Measurements from ENCODE around the gene C22orf31.

C22orf31 gene

DNA sequence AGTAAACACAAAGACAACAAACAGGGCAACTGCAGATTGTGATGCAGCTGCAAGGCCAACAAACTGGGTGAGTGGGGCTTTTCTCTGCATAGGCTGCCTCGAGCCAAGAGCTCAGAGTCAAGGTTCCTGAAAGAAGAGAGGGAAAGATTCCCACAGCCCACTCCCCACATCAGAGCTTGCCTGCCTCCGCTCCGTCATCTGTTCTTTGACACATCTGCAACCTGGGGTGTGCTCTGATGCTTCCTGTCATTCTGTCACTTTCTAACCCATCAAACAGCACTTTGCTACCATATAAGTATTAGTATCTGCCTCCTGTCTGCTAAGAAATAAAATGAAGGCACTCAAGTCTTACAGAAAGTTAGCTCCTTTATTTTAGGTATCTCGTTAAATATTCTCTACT is 46.9 kb downstream of the C22orf31 start:
- TF ChIP-seq, protein P1, sequence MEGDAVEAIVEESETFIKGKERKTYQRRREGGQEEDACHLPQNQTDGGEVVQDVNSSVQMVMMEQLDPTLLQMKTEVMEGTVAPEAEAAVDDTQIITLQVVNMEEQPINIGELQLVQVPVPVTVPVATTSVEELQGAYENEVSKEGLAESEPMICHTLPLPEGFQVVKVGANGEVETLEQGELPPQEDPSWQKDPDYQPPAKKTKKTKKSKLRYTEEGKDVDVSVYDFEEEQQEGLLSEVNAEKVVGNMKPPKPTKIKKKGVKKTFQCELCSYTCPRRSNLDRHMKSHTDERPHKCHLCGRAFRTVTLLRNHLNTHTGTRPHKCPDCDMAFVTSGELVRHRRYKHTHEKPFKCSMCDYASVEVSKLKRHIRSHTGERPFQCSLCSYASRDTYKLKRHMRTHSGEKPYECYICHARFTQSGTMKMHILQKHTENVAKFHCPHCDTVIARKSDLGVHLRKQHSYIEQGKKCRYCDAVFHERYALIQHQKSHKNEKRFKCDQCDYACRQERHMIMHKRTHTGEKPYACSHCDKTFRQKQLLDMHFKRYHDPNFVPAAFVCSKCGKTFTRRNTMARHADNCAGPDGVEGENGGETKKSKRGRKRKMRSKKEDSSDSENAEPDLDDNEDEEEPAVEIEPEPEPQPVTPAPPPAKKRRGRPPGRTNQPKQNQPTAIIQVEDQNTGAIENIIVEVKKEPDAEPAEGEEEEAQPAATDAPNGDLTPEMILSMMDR (conservative IDR thresholded peaks at IDR 0.05; ENCODE audit: low read depth, low read length): no peak
- DNase-seq (ENCODE audit: low read depth): no peak
- H3K4me3 ChIP-seq (ENCODE audit: low read depth, low read length): no peak overlapping the region

DNA sequence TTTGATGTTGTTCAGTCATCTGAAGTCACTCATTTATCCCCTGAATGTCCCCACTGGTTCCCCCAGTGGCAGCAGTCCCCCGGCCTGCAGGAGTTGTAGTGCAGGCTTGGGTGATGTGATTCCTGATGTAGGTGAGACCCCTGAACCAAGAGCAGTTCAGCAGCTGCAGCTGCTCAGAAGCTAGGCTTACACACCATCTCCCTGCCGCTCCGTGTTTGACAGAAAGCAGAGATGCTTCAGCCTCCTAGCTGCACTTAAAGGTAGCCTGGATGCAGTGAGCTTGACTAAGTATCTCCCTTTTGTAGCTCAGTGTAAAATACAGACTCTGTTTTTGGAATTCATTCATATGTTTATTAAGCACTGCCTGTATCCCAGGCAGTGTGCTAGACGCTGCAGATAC is 47.3 kb downstream of the C22orf31 start:
- no peak for DNase-seq (ENCODE audit: low read depth)
- TF ChIP-seq, protein P1 (conservative IDR thresholded peaks at IDR 0.05; ENCODE audit: low read depth, low read length): no peak
- no peak overlapping the region for H3K4me3 ChIP-seq (ENCODE audit: low read depth, low read length)

DNA sequence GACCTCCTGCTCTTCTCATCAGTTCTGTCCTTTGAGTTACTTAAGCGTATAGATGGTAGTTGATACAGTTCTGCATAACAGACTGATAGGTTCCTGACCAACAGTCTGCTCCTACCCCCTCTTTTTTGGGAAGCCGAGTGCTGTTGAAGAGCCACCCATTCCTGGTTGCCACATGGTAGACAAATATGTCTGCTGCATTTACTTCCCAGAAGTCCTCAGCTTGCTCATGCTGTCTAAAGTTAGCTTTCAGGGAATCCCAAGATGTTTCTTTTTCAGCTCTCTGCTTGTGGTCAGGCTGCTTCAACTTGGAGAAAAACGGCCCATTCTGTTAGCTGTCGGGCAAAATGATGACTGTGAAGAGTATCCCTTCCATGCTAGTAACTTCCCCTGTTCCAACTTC is 48.7 kb downstream of the C22orf31 start:
- no peak overlapping the region for H3K4me3 ChIP-seq (ENCODE audit: low read depth, low read length)
- TF ChIP-seq, protein P1 (conservative IDR thresholded peaks at IDR 0.05; ENCODE audit: low read depth, low read length): no peak
- no peak for DNase-seq (ENCODE audit: low read depth)

DNA sequence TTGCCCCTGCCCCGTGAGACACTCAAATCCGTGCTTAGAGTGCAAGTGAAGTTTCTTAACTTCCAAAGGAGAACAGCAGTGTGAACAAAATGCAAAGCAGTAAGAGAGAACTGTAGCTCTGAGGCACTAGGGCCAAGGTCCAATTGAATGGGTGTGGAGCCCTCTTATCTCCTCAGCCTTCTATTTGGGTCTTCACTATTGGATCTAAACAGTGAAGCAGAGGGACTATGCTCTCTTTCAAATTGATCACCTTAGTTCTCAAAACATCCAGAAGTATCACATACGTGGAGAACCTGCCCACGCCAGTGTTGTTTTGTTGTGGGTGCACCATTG is 49.6 kb downstream of the C22orf31 start:
- no peak overlapping the region for H3K4me3 ChIP-seq (ENCODE audit: low read depth, low read length)
- no peak for DNase-seq (ENCODE audit: low read depth)
- TF ChIP-seq, protein P1 (conservative IDR thresholded peaks at IDR 0.05; ENCODE audit: low read depth, low read length): no peak

DNA sequence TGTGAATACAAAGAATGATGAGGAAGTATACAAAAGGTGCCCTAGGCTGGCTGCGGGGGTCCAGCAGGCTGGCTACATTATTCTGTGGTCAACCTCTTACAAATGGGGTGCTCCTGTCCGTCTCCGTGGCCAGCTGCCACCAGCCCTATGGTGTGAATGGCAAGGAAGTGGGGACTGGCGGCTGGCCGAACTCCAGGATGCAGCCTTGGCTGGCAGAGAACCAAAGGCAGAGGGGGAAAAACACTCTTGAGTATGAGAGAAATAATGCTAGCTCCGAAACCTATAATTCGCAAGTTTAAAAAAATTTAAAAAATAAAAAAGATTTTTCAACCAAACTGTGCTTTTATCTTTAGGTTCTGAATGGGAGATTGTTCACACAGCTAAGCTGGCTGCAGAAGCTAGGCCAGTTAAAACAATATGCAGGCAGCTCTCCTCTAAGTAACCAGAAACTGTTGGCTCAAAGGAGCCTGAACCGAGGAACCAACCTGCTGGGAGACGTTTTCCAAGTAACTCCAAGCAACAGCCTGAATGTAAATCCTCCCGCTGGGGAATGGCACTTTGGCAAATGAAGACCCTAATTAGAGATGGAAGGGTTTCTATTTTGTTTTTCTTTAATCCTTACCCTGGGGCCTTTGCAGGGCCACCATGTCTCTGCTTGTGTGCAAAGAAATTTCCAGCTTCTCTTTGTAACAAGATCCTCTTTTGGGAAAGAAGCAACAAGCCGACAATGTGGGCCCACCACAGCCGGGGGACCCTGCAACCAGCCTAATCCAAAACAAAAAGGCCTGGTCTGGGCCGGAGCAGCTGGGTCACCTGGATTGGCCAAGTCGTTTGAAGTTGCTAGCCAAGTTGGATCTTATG is 50.2 kb downstream of the C22orf31 start:
- H3K4me3 ChIP-seq (ENCODE audit: low read depth, low read length): no peak overlapping the region
- DNase-seq (ENCODE audit: low read depth): no peak
- TF ChIP-seq, protein P1 (conservative IDR thresholded peaks at IDR 0.05; ENCODE audit: low read depth, low read length): no peak

DNA sequence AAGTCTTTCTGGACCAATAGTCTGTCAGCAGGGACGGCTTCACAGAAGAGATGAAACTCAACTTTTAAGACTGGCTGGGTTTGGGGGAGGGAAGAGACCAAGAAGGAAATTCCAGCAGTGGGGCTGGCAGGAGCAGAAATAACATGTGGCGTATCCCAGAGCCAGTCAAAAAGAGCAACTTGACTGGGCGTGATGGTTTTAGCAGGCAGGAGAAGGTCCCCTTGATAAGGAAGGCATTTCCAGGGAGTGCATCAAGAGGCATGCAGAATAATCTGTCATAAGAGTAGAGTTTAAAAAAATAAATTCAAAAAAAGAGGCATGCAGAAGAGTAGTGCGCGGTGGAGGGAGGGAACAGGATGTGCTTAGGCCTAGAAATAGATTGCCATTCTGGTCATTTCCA is 52.5 kb downstream of the C22orf31 start:
- H3K4me3 ChIP-seq (ENCODE audit: low read depth, low read length): no peak overlapping the region
- TF ChIP-seq, protein P1 (conservative IDR thresholded peaks at IDR 0.05; ENCODE audit: low read depth, low read length): no peak
- DNase-seq (ENCODE audit: low read depth): no peak
